Measurements from ENCODE around the gene ABCB6.

The ABCB6 gene

DNA sequence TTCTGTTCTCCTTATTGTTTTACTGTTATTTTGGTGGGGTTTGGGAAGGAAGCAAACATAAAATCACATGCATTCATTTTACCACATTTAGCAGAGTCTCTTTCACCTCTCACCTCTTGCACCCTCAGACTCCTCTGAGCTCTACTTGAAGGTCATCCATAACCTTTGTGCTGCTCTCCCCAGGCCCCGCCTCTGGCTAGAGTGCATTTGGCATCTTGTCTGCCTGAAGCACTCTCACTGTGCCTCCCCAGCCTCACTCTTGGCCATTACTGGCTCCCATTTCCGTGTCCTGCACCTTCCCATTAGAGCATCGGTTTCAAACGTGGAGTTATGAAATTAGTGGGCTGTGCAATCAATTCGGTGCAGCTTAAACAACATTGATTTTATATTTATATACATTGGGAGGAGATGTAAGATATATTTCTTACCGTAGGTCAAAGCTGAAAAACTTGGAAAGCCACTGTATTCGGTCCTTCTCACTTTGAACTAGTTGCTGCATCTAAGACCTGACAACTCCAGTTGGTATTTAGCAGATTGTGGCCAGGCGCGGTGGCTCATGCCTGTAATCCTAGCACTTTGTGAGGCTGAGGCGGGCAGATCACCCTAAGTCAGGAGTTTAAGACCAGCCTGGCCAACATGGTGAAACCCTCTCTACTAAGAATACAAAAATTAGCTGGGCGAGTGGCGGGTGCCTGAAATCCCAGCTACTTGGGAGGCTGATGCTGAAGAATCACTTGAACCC, 19.1 kb downstream of the ABCB6 start:
- H3K4me1 Mint-ChIP-seq, result peaks cover 17% of the 10 kb centered on the region
- peaks cover 5% of the 10 kb centered on the region for H3K36me3 Mint-ChIP-seq (ENCODE audit: low read depth)
- H3K9me3 Mint-ChIP-seq, result peaks cover 28% of the 10 kb centered on the region
- peak overlapping the region; percentile 20 for H3K27ac Mint-ChIP-seq
- TF ChIP-seq, protein P1, sequence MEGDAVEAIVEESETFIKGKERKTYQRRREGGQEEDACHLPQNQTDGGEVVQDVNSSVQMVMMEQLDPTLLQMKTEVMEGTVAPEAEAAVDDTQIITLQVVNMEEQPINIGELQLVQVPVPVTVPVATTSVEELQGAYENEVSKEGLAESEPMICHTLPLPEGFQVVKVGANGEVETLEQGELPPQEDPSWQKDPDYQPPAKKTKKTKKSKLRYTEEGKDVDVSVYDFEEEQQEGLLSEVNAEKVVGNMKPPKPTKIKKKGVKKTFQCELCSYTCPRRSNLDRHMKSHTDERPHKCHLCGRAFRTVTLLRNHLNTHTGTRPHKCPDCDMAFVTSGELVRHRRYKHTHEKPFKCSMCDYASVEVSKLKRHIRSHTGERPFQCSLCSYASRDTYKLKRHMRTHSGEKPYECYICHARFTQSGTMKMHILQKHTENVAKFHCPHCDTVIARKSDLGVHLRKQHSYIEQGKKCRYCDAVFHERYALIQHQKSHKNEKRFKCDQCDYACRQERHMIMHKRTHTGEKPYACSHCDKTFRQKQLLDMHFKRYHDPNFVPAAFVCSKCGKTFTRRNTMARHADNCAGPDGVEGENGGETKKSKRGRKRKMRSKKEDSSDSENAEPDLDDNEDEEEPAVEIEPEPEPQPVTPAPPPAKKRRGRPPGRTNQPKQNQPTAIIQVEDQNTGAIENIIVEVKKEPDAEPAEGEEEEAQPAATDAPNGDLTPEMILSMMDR (IDR thresholded peaks at IDR 0.05), result no peak
- no peak for DNase-seq
- no peak overlapping the region for H3K4me3 Mint-ChIP-seq
- H3K27me3 Mint-ChIP-seq (ENCODE audit: low read depth, poor library complexity), result peaks cover 8% of the 10 kb centered on the region

DNA sequence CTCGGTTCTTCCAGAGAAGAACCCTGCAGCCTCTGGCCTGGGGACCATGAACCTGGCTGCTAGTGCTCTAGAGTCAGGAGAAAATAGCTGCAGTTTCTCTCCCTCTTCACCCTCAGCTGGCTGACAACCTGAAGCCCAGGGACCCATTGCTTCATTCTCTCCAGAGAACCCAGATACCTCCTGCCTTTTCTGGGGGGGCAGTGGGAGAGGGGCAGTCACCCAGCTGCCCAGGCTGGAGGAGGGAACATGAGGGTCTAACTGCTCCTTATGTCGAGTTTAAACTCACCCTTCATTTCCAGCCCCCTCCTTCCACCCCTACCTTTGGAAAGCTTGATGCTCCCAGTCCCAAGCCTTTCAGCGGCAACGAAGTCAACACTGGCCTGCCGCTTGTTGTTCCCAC, 19.8 kb downstream of the ABCB6 start:
- Mint-ChIP-seq H3K27ac (peak overlapping the region; percentile 20), H3K4me1 (peaks cover 17% of the 10 kb centered on the region), H3K9me3 (peaks cover 25% of the 10 kb centered on the region), H3K4me3 (no peak overlapping the region), H3K27me3 (ENCODE audit: low read depth, poor library complexity) (peaks cover 8% of the 10 kb centered on the region), H3K36me3 (ENCODE audit: low read depth) (peaks cover 5% of the 10 kb centered on the region)
- TF ChIP-seq, protein P1 (IDR thresholded peaks at IDR 0.05), result no peak
- DNase-seq, result no peak

DNA sequence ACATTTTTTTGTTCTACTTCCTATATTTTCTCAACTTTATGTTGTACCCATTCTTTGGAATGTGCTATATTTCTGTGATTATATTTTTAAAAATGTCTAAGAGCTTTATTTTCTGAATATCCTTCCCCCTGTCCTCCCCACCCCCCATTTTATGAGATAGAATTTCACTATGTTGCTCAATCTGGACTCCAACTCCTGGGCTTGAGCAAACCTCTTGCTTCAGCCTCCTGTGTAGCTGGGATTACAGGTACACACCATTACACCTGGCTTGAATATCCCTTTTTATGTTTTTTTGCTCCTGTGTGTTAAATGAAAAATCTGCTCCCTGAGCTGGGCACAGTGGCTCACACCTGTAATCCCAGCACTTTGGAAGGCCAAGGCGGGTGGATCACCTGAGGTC, 21.4 kb downstream of the ABCB6 start:
- Mint-ChIP-seq H3K27me3 (ENCODE audit: low read depth, poor library complexity) (peaks cover 8% of the 10 kb centered on the region), H3K36me3 (ENCODE audit: low read depth) (peaks cover 5% of the 10 kb centered on the region), H3K4me1 (peaks cover 17% of the 10 kb centered on the region), H3K4me3 (no peak overlapping the region), H3K27ac (no peak overlapping the region), H3K9me3 (peaks cover 13% of the 10 kb centered on the region)
- no peak for DNase-seq
- TF ChIP-seq, protein P1 (IDR thresholded peaks at IDR 0.05), result no peak

DNA sequence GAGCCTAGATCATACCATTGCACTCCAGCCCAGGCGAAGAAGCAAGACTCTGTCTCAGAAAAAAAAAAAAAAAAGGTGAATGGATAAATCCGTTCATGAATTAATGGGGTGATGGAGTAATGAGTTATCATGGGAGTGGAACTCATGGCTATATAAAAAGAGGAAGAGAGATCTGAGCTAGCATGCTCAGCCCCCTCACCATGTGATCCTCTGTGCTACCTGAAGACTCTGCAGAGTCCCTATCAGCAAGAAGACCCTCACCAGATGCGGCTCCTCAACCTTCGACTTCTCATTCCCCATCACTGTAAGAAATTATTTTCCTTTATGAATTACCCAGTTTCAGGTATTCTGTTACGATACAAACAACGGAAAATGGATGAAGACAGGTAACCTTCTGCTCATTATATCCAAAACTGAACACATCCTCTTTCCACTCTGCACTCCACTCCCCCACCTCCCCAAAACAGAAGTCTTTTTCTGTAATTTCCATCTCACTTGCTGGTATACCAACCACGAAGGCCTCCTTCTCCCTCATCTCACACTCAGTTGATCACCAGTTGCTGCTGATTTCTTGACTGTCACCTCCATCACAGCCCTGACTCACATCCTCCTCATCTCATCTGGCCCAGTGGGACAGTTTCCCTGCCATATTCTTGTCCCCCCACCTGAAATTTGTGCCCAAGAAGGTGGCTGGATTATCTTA, 31.9 kb downstream of the ABCB6 start:
- peaks cover 21% of the 10 kb centered on the region for H3K36me3 Mint-ChIP-seq (ENCODE audit: low read depth)
- no peaks in the 10 kb centered on the region for H3K9me3 Mint-ChIP-seq
- no peaks in the 10 kb centered on the region for H3K4me1 Mint-ChIP-seq
- H3K4me3 Mint-ChIP-seq, result no peak overlapping the region
- H3K27ac Mint-ChIP-seq, result peak overlapping the region; percentile 21
- DNase-seq, result no peak
- H3K27me3 Mint-ChIP-seq (ENCODE audit: low read depth, poor library complexity), result peaks cover 8% of the 10 kb centered on the region
- TF ChIP-seq, protein P1 (IDR thresholded peaks at IDR 0.05), result no peak

DNA sequence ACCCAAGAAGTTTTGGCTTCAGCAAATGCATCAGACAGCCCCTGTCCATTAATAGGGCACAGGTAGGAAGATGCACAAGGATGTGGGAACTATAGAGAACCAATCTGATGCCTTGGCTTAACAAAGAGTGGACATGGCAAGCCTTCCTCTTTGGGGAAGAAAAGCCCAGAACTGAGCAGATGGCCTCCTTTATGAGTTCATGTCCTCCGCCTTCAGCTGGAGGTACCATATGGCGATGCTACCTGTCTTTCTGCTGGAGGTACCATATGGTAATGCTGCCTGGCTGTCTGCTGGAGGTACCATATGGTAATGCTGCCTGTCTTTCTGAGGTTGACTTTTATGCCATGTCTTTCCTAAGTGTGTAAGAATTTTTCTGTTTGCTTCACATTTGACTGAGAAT, 34.6 kb downstream of the ABCB6 start:
- no peak overlapping the region for H3K27ac Mint-ChIP-seq
- H3K9me3 Mint-ChIP-seq, result no peaks in the 10 kb centered on the region
- peaks cover 8% of the 10 kb centered on the region for H3K27me3 Mint-ChIP-seq (ENCODE audit: low read depth, poor library complexity)
- peaks cover 38% of the 10 kb centered on the region for H3K36me3 Mint-ChIP-seq (ENCODE audit: low read depth)
- DNase-seq, result no peak
- TF ChIP-seq, protein P1 (IDR thresholded peaks at IDR 0.05), result no peak
- no peak overlapping the region for H3K4me3 Mint-ChIP-seq
- H3K4me1 Mint-ChIP-seq, result peaks cover 5% of the 10 kb centered on the region
